Heart right ventricle (tissue), 16 donors: Measurements from ENCODE around the gene PSMB2. TPM values are rescaled to one million over a fixed set of nuclear protein-coding genes. Genes with fewer than 3 reads are reported as not detected.
A peak's percentile ranks its signal among the peaks of the same experiment; 100 is the strongest.

Experiments
- ATAC-seq, 8 donors: fragments of 200-7000 bp; cut with Tn5 transposase; one replicate each; pipeline ENCODE4 v1.9.1; 2020; ENCODE audit warnings: mild to moderate bottlenecking in 8 of 8, moderate library complexity in 8 of 8, moderate number of reproducible peaks in 1 of 8
- DNase-seq, 2 donors: peaks; one replicate each; pipeline ENCODE4 v3.0.0-alpha.2; 2020
- H3K27ac ChIP-seq, 10 donors: fragments of 200-600 bp; sonication (generic) in 2 of 10; one replicate each; pipeline versions ENCODE4 v1.5.0 to v1.8.0; 2020 to 2022; ENCODE audit warnings: mild to moderate bottlenecking in 3 of 10
- H3K27me3 ChIP-seq, 7 donors: fragments of 200-600 bp; one replicate each; pipeline ENCODE4 v1.8.0; 2021 to 2022; ENCODE audit warnings: mild to moderate bottlenecking in 2 of 7
- H3K36me3 ChIP-seq, 9 donors: fragments of 200-600 bp; sonication (generic) in 1 of 9; one replicate each; pipeline versions ENCODE4 v1.5.0 to v1.8.0; 2020 to 2022; ENCODE audit warnings: mild to moderate bottlenecking in 2 of 9
- H3K4me1 ChIP-seq, 9 donors: fragments of 200-600 bp; sonication (generic) in 1 of 9; one replicate each; pipeline versions ENCODE4 v1.5.0 to v1.8.0; 2020 to 2022; ENCODE audit warnings: mild to moderate bottlenecking in 4 of 9
- H3K4me3 ChIP-seq, 10 donors: fragments of 200-600 bp; sonication (generic) in 2 of 10; one replicate each; pipeline versions ENCODE4 v1.5.0 to v1.8.0; 2020 to 2022; ENCODE audit warnings: mild to moderate bottlenecking in 7 of 10, moderate library complexity in 2 of 10
- H3K9me3 ChIP-seq, 11 donors: fragments of 200-600 bp in 10 of 11; sonication (generic) in 2 of 11; one replicate each; pipeline versions ENCODE4 v1.5.0 to v1.8.0; 2013 to 2022; ENCODE audit warnings: mild to moderate bottlenecking in 2 of 11, control low read depth in 1 of 11, moderate library complexity in 1 of 11
- CTCF ChIP-seq, 9 donors: fragments of 200-600 bp; sonication (generic) in 2 of 9; IDR thresholded peaks; one replicate each; pipeline versions ENCODE4 v1.5.0 to v1.8.0; 2021 to 2022; ENCODE audit warnings: antibody characterized with exemption in 9 of 9, mild to moderate bottlenecking in 5 of 9, moderate library complexity in 1 of 9
- WGBS, 2 donors: extraction: QIAGEN DNeasy Blood & Tissue Kit; methylation state at CpG; one replicate each; pipeline ENCODE4 v1.1.7; 2013; ENCODE audit warnings: inconsistent platforms in 1 of 2; 5-methylcytosine and 5-hydroxymethylcytosine counted together
- intact Hi-C, 10 donors: fragments of 100-400 bp; cut with DNase I; formaldehyde crosslinking; loops; one replicate each; pipeline versions ENCODE4 v1.11.1 to v1.14.2; 2022
- polyA plus RNA-seq, 2 donors: library from polyadenylated mRNA; stranded (reverse); fragments of 200-250 nt; gene quantifications; one replicate each; pipeline ENCODE4 v1.2.3, GENCODE V29; 2013
- total RNA-seq, 10 donors: library from RNA; stranded (reverse); fragmentation: NEBNext Ultra II Directional in 3 of 10; extraction: Animal tissue kit (Norgen Biotek cat#: 25700) in 3 of 10; gene quantifications; one replicate each; pipeline versions ENCODE4 v1.2.1 to v1.2.4, GENCODE V29; 2021 to 2023
- donor health status: Arrhythmogenic right ventricular cardiomyopathy.
- donor health status: ischemic (EF 13 %, LVEDD 7.1; RV severe dilation, severe dysfunction).
- donor health status: healthy with polysubstance abuse.
- donor health status: DM: no; HTN: yes; CAD: no.
- donor health status: DM: no; HTN: no; CAD: no.
- donor health status: ischemic (EF 25% LVEDD 6.9; RV normal size, moderate dysfunction).
- donor health status: ischemic (EF 25% LVEDD 5.7; RV mildly dilated, moderate dysfunction).
- donor health status: healthy.
- donor health status: DM: yes; HTN: yes; CAD: no.
- donor health status: Ischemic cardiomyopathy.
- donor health status: ischemic (EF 35%, LVEDD 5.7; RV mildly dilated, moderate dysfunction).
- donor health status: nonischemic (EF 11% LVEDD 7.7; RV severe dilation, severe dysfunction).
- donor health status: DM: yes; HTN: yes; CAD: no.
- donor health status: PGD.
- donor health status: ischemic (EF 29% LVEDD 5.4; RV normal size, mild dysfunction).
- donor health status: nonischemic (EF 23%, LVEDD 6.1; RV moderate dilation, normal function).

The PSMB2 gene
- total and polyA plus RNA-seq, 12 donors: 34.1 to 55.0 (median 39.1) TPM

- H3K4me3 ChIP-seq: no peak overlapping the region
- H3K27ac ChIP-seq: no peak overlapping the region
- DNase-seq (no peak), ATAC-seq (no peak)
- peaks cover 0 to 57% (median 0%) of the 10 kb centered on the region in 9 donors for H3K36me3 ChIP-seq
- H3K27me3 ChIP-seq: peaks cover 0 to 10% (median 0%) of the 10 kb centered on the region in 7 donors
- WGBS, 2 donors: 88 to 90% methylated on average over 27 to 28 of the region's 28 CpGs
- TF ChIP-seq CTCF (IDR thresholded peaks at IDR 0.05): peak in 2 of 9 donors; percentile 26 to 28
- peaks cover 0 to 28% (median 8%) of the 10 kb centered on the region in 9 donors for H3K4me1 ChIP-seq
- intact Hi-C loops: loop anchor here (1.0 to 10.0 kb wide), 12 partner anchors 112 to 768 kb away; partner anchors contain the start of genes C1orf216 (in 2 of the 10) and SFPQ (in 1 of the 10)
- H3K9me3 ChIP-seq: no peaks in the 10 kb centered on the region
These were observed 76.2 kb downstream of the PSMB2 start for GRCh38 chr1:35564884-35565741.

- DNase-seq (peak; percentile 68 to 83), ATAC-seq (peak in 7 of 8 donors; percentile 23 to 63 (median 38))
- no peak overlapping the region for H3K4me3 ChIP-seq
- H3K9me3 ChIP-seq: no peaks in the 10 kb centered on the region
- TF ChIP-seq CTCF (IDR thresholded peaks at IDR 0.05): peak; percentile 67 to 87 (median 79)
- intact Hi-C loops: loop anchor here in 8 of 10 donors (1.0 to 10.0 kb wide), 8 partner anchors 111 to 372 kb away; partner anchors contain the start of genes C1orf216 (in 2 of the 8) and SFPQ (in 1 of the 8)
- peaks cover 0 to 2% (median 0%) of the 10 kb centered on the region in 7 donors for H3K27me3 ChIP-seq
- peaks cover 0 to 57% (median 0%) of the 10 kb centered on the region in 9 donors for H3K36me3 ChIP-seq
- H3K27ac ChIP-seq: no peak overlapping the region
- WGBS, 2 donors: 78 to 82% methylated on average over 9 of the region's 9 CpGs
- peaks cover 0 to 33% (median 10%) of the 10 kb centered on the region in 9 donors for H3K4me1 ChIP-seq
These were observed 77.1 kb downstream of the PSMB2 start for GRCh38 chr1:35564037-35564883.

- DNase-seq (no peak), ATAC-seq (no peak)
- Histone ChIP-seq H3K27me3 (no peaks in the 10 kb centered on the region), H3K4me3 (no peak overlapping the region), H3K36me3 (peaks cover 0 to 57% (median 0%) of the 10 kb centered on the region in 9 donors), H3K9me3 (no peaks in the 10 kb centered on the region), H3K4me1 (peaks cover 0 to 41% (median 21%) of the 10 kb centered on the region in 9 donors), H3K27ac (no peak overlapping the region)
- TF ChIP-seq CTCF (IDR thresholded peaks at IDR 0.05): no peak
- 65 to 74% methylated on average over 12 of the region's 12 CpGs for WGBS, 2 donors
- intact Hi-C loops: loop anchor here in 6 of 10 donors (2.0 to 10.0 kb wide), 6 partner anchors 110 to 371 kb away; partner anchors contain the start of genes C1orf216 (in 2 of the 6) and SFPQ (in 1 of the 6)
These were observed 78.2 kb downstream of the PSMB2 start for GRCh38 chr1:35563166-35563565.
